CD4-positive, alpha-beta T cell treated with Interleukin-12 subunit alpha and Interleukin-12 subunit beta, for 1 hour (primary cell): ENCODE data around the gene NOP14.
"Not testable (repeated sequence)": the region's sequence is repeated elsewhere in the genome, so short reads cannot be mapped to it uniquely, and the experiment has no call there.

Source experiments
- DNase-seq: peaks from one replicate; pipeline ENCODE4 v3.0.0-alpha.2; 2020

NOP14 gene

DNA sequence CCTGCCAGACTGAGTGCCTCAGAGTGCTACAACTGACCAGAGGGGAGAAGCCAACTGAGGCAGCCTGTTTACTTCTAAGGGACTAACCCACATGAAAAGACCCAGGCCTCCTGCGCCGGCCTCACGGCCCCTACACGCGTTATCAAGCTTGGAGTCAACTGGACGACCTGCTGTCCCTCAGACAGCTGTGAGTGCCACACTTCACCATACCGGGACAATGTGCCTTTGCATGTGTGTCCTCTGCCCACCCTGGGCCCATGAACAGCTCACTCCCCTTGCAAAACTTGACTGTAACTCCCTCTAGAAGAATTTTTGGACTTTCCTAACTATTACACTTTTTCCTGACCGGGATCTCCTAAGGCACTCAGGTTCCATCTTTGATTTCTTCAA lies 1.8 kb downstream of the NOP14 start:
- peak; percentile 24 for DNase-seq

- DNase-seq: not testable (repeated sequence)
These were observed 2.8 kb downstream of the NOP14 start for GRCh38 chr4:2960450-2960849.

DNA sequence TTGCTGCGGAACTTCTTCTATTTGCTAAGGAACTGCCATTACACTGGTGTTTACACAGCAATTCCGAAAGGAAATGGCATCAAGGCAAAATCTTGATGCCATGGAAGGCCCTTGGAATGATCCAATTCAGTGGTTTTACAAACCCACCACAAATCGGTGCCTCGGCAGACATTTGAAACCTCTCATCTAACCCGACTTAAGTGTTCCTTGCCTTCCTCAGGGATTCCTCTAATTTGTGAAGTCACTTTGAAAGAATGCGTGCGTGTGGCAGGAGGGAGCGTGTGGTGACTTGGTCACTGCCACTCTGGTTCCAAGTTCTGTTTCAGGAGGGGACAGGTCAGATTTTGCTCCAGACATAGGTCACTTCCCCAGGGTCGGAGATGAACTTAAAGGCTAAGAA lies 4.8 kb downstream of the NOP14 start:
- DNase-seq: no peak

GRCh38 chr4:2955186-2956044 lies 7.8 kb downstream of the NOP14 start:
- not testable (repeated sequence) for DNase-seq

GRCh38 chr4:2954358-2955185 lies 8.6 kb downstream of the NOP14 start:
- peak; percentile 59 for DNase-seq

- DNase-seq: no peak
These were observed 9.7 kb downstream of the NOP14 start for GRCh38 chr4:2953496-2953895.

DNA sequence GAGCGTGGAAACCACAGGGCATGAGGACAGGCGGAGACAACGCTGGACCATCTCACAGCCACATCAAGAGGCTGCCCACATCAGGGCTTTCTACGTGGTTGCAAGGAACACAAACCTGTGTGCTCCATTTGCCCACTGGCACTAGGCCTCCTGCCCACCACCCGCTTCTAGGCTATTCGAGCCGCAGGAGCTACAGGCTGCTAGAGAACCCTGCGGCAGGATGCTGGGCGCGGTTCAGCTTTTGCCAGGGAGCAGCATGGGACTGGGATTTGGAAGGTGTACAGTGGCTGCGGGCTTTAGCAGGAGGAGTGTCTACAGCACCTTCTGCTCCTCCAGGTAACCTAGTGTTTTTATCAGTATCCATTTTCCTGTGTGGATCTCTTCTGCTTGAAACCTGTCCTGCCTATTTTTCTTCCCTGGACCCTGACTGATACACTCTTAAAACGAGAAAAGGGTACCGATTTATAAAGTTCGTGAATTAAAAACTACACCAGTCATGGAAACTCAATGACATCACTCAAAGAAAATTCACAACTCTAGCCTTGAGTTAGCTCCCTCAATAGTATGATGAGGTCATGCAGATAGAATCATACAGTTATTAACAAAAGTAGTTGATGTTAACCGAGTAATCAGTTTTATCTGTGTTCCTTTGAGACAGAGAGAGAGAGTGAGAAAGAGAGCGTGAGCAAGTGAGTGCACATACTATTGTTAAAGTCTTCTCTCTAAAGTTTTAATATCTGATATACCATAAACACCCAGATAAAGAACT lies 12.8 kb downstream of the NOP14 start:
- no peak for DNase-seq

GRCh38 chr4:2949782-2950125 lies 13.5 kb downstream of the NOP14 start:
- DNase-seq: no peak

GRCh38 chr4:2948895-2949781 lies 14.1 kb downstream of the NOP14 start:
- DNase-seq: no peak

DNA sequence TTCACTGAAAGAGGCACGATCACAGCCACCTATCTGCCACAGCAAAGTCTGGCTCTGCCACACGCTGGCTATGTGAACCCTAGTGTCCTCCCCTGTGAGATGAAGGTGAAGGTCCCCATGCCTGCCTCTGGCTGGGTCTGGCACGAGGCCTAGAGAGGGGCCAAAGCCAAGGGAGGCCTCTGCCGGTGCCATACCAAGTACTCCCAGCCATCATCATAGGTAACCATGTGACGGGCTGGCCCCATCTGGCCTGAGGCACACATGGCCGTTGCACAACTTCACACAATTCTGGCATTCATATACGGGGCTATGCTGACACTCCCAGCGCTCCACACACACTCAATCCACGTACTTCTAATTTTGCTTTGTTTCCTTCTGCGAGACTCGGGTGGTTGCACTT lies 15.3 kb downstream of the NOP14 start:
- no peak for DNase-seq

DNA sequence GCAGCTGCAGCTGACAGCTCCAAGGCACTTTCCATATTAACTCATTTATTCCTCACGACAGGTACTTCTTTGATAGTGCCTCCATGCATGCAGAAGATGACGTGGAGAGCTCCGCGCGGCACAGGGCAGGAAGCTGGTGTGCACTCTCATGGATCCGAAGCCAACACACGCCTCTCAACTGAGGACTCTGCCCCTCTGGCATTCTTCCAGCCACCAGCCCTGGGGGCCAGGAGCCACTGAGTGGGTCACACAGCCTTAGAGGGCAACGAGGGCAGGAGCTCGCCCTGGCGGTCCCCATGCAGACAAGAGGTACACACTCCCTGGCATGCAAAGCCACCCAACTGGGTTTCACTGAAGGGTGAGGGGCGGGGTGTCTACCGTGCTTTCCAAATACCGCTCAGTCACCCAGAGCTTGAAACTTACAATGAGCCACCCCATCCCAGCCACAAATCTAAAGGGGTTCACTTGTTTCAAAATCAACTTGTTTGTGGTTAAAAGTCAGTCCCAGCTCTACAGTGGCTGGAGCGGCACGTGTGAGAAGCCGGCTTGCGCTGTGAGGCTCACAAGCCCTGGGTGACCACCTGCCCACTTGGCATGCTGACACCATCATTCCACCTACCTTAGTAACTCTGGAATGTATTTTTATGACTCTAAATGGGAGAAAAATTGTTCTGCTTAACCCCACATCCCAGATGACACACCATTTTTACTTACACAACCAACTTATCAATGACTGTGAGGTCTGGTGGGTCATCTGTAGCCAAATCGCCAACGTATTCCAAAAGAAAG lies 16.2 kb downstream of the NOP14 start:
- DNase-seq: no peak

- not testable (repeated sequence) for DNase-seq
These were observed 17.3 kb downstream of the NOP14 start for GRCh38 chr4:2945619-2946604.

GRCh38 chr4:2944586-2945526 lies 18.4 kb downstream of the NOP14 start:
- DNase-seq: no peak

DNA sequence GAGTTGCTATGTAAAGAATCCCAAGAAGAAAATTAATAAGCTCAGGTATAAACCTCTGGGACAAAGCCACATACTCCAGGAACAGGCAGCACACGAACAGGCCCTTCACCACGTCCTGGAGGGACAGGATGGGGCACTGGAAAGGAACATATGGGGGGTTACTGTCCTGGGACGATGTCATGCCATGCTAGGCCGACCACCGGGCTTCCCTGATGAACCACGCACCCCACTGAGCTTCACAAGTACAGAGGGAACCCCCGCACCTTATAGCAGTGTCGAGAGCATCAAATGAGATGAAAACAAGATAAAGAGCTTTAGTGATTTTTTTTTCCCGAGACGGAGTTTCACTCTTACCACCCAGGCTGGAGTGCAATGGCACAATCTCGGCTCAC lies 19.1 kb downstream of the NOP14 start:
- no peak for DNase-seq

- DNase-seq: no peak
These were observed 19.7 kb downstream of the NOP14 start for GRCh38 chr4:2943364-2944090.

GRCh38 chr4:2942532-2943363 lies 20.5 kb downstream of the NOP14 start:
- DNase-seq: peak; percentile 61

DNA sequence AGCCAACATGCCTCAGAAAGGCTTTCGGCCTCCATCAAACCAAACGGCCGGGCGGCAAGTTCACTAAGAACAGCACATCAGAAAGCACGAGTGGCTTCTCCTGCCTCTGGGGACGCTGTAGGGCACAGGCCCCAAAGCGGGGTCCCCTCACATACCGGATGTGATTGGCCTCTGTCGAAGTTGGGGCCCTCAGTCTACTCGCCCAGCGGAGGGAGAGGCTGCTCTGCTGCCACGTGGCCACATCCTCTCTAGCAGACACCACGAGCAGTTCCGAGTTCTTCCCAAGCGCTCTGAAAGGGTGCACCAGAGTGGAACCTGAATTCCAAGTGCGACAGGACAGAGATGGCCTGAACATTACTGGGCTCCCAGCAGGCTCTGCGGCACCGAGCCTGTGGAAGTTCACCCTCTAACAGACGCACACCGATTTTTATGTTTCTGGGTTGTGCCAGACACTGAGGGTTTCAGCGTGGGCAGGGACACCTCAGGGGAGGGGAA lies 21.1 kb downstream of the NOP14 start:
- no peak for DNase-seq
